GM13977 (cell line): ENCODE results near the gene GNL3.

Experiments used
- DNase-seq: peaks from one replicate; pipeline ENCODE4 v3.0.0; 2012; ENCODE audit warnings: low spot score
- CTCF ChIP-seq: IDR thresholded peaks from 2 replicates; pipeline ENCODE4 v1.5.1; 2012; ENCODE audit warnings: mild to moderate bottlenecking, control low read depth; ENCODE audit not compliant: insufficient read depth; ENCODE audit errors: extremely low read depth, missing control alignments
- in situ Hi-C: fragments of 300-500 bp; cut with MboI; formaldehyde crosslinking; loops from one replicate; pipeline ENCODE4 v1.12.0; 2022; ENCODE audit warnings: low sequenced_read_pairs, low pct_unique_long_range_greater_than_20kb, mixed read lengths, inconsistent platforms; ENCODE audit not compliant: unreplicated experiment

The GNL3 gene

GRCh38 chr3:52678265-52679198 is 7.3 kb upstream of the GNL3 start:
- no peak for TF ChIP-seq CTCF
- no peak for DNase-seq
- in situ Hi-C loops, result no loop called here

- no peak for DNase-seq
- in situ Hi-C loops, result no loop called here
- no peak for TF ChIP-seq CTCF
These were observed 6.7 kb upstream of the GNL3 start for GRCh38 chr3:52679199-52679538.

- in situ Hi-C loops, result no loop called here
- no peak for TF ChIP-seq CTCF
- DNase-seq, result no peak
These were observed 6.0 kb upstream of the GNL3 start for GRCh38 chr3:52679811-52680210.

- in situ Hi-C loops, result no loop called here
- TF ChIP-seq CTCF, result no peak
- no peak for DNase-seq
These were observed 4.2 kb upstream of the GNL3 start for GRCh38 chr3:52681596-52681995.

- peak; percentile 33 for TF ChIP-seq CTCF
- in situ Hi-C loops, result no loop called here
- DNase-seq, result no peak
These were observed 3.8 kb upstream of the GNL3 start for GRCh38 chr3:52682016-52682415.

- in situ Hi-C loops, result no loop called here
- DNase-seq, result no peak
- no peak for TF ChIP-seq CTCF
These were observed 2.2 kb upstream of the GNL3 start for GRCh38 chr3:52683611-52684010.
